GM23338 (cell line): ENCODE data around the gene GGCX. TPM values are rescaled to one million over a fixed set of nuclear protein-coding genes. Genes with fewer than 3 reads are reported as not detected.

Experiments used
- ATAC-seq: fragments of 200-7000 bp; cut with Tn5 transposase; 3 replicates; pipeline ENCODE4 v1.9.1; 2020
- DNase-seq: peaks from one replicate; pipeline ENCODE4 v3.0.0-alpha.2; 2015; ENCODE audit warnings: low spot score
- H2AFZ ChIP-seq: fragments of 200-600 bp; sonication (generic); 2 replicates; pipeline ENCODE4 v1.8.0; 2016; ENCODE audit warnings: antibody characterized with exemption, mild to moderate bottlenecking, moderate library complexity
- H3F3A ChIP-seq: fragments of 200-600 bp; sonication (generic); replicated peaks from 2 replicates; pipeline ENCODE4 v1.8.0; 2017; ENCODE audit warnings: antibody characterized with exemption, mixed run types, low read depth
- H3K27ac ChIP-seq: fragments of 200-600 bp; sonication (generic); 2 replicates; pipeline ENCODE4 v1.6.1; 2016; ENCODE audit warnings: low read depth
- H3K27me3 ChIP-seq: fragments of 200-600 bp; sonication (generic); 2 replicates; pipeline ENCODE4 v1.8.0; 2016; ENCODE audit warnings: mild to moderate bottlenecking, mixed run types, moderate library complexity; ENCODE audit not compliant: insufficient read depth
- H3K36me3 ChIP-seq: fragments of 200-600 bp; sonication (generic); 2 replicates; pipeline ENCODE4 v1.8.0; 2016; ENCODE audit warnings: mild to moderate bottlenecking; ENCODE audit not compliant: insufficient read depth
- H3K4me1 ChIP-seq: fragments of 200-600 bp; sonication (generic); 2 replicates; pipeline ENCODE4 v1.8.0; 2016; ENCODE audit warnings: mild to moderate bottlenecking, moderate library complexity; ENCODE audit not compliant: insufficient read depth
- H3K4me2 ChIP-seq: fragments of 200-600 bp; sonication (generic); 2 replicates; pipeline ENCODE4 v1.7.1; 2017; ENCODE audit warnings: mixed run types
- H3K4me3 ChIP-seq: fragments of 200-600 bp; sonication (generic); 2 replicates; pipeline ENCODE4 v1.6.1; 2016; ENCODE audit warnings: mixed run types
- H3K79me2 ChIP-seq: fragments of 200-600 bp; sonication (generic); replicated peaks from 2 replicates; pipeline ENCODE4 v1.8.0; 2017; ENCODE audit warnings: mild to moderate bottlenecking; ENCODE audit not compliant: insufficient read depth
- H3K9me2 ChIP-seq: fragments of 200-600 bp; sonication (generic); 2 replicates; pipeline ENCODE4 v1.8.0; 2017; ENCODE audit not compliant: insufficient read depth
- H4K20me1 ChIP-seq: fragments of 200-600 bp; sonication (generic); replicated peaks from 2 replicates; pipeline ENCODE4 v1.8.0; 2017; ENCODE audit warnings: mild to moderate bottlenecking; ENCODE audit not compliant: insufficient read depth
- H3K27ac Mint-ChIP-seq: 2 replicates; pipeline ENCODE4 v1.8.0; 2020; ENCODE audit warnings: inconsistent platforms, mild to moderate bottlenecking, moderate library complexity, mixed read lengths
- H3K27me3 Mint-ChIP-seq: 3 replicates; pipeline ENCODE4 v1.8.0; 2022; ENCODE audit warnings: low read depth, mild to moderate bottlenecking, moderate library complexity, mixed read lengths, inconsistent platforms; ENCODE audit not compliant: insufficient read depth, poor library complexity
- H3K36me3 Mint-ChIP-seq: 3 replicates; pipeline ENCODE4 v1.8.0; 2021; ENCODE audit warnings: low read depth, mild to moderate bottlenecking, inconsistent platforms, moderate library complexity, mixed read lengths
- H3K4me1 Mint-ChIP-seq: 3 replicates; pipeline ENCODE4 v1.8.0; 2020; ENCODE audit warnings: mild to moderate bottlenecking, inconsistent platforms, mixed read lengths
- H3K4me3 Mint-ChIP-seq: 3 replicates; pipeline ENCODE4 v1.8.0; 2021; ENCODE audit warnings: moderate library complexity, mild to moderate bottlenecking, inconsistent platforms, mixed read lengths
- H3K9me3 Mint-ChIP-seq: 3 replicates; pipeline ENCODE4 v1.8.0; 2020; ENCODE audit warnings: moderate library complexity, mild to moderate bottlenecking, inconsistent platforms, mixed read lengths
- CTCF ChIP-seq, 2 experiments: fragments of 200-600 bp in 1 of 2; sonication (generic) in 1 of 2; conservative IDR thresholded peaks; 2 replicates each; pipeline versions ENCODE4 v1.5.1 to v1.6.1; 2016 to 2017; ENCODE audit warnings: antibody characterized with exemption in 2 of 2, low read depth in 2 of 2, mild to moderate bottlenecking in 2 of 2, moderate library complexity in 1 of 2
- EZH2phosphoT487 ChIP-seq: fragments of 200-600 bp; sonication (generic); IDR thresholded peaks from one replicate; pipeline ENCODE4 v1.8.1; 2018; ENCODE audit warnings: antibody characterized with exemption; ENCODE audit not compliant: unreplicated experiment
- ZNF331 ChIP-seq: fragments of 250-450 bp; sonication (Bioruptor Pico); IDR thresholded peaks from 2 replicates; pipeline ENCODE4 v1.5.0; 2020; ENCODE audit warnings: low read depth, mild to moderate bottlenecking, moderate library complexity
- ZNF462 ChIP-seq: fragments of 250-450 bp; sonication (Bioruptor Pico); IDR thresholded peaks from 2 replicates; pipeline ENCODE4 v1.5.0; 2020; ENCODE audit warnings: mild to moderate bottlenecking, moderate library complexity
- polyA plus RNA-seq: library from polyadenylated mRNA; unstranded; fragments of >200 nt; fragmentation: Nextera tagmentation; extraction: Ambion mirVana; gene quantifications from 2 replicates; pipeline ENCODE4 v1.2.1, GENCODE V29; 2016
- total RNA-seq: library from RNA; depleted of rRNA; stranded (reverse); fragments of >200 nt; shearing (Covaris generic); gene quantifications from 2 replicates; pipeline ENCODE4 v1.2.3, GENCODE V29; 2014
- TF ChIP-seq, protein P1 (sequence below): IDR thresholded peaks from 2 replicates; pipeline ENCODE4 v1.6.1; 2016; ENCODE audit warnings: antibody characterized with exemption

GGCX gene
- total and polyA plus RNA-seq, 2 experiments from 2014 or later: 14.4 to 36.2 TPM

- TF ChIP-seq CTCF (conservative IDR thresholded peaks at IDR 0.05; ENCODE audit: low read depth in 2 of 2) (no peak), EZH2phosphoT487 (no peak), ZNF331 (CRISPR knock-in tag) (no peak), ZNF462 (CRISPR knock-in tag) (no peak)
- TF ChIP-seq, protein P1, sequence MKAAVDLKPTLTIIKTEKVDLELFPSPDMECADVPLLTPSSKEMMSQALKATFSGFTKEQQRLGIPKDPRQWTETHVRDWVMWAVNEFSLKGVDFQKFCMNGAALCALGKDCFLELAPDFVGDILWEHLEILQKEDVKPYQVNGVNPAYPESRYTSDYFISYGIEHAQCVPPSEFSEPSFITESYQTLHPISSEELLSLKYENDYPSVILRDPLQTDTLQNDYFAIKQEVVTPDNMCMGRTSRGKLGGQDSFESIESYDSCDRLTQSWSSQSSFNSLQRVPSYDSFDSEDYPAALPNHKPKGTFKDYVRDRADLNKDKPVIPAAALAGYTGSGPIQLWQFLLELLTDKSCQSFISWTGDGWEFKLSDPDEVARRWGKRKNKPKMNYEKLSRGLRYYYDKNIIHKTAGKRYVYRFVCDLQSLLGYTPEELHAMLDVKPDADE: no peak
Measured at GRCh38 chr2:85558160-85558559, 3.1 kb downstream of the GGCX start (continued).

DNA sequence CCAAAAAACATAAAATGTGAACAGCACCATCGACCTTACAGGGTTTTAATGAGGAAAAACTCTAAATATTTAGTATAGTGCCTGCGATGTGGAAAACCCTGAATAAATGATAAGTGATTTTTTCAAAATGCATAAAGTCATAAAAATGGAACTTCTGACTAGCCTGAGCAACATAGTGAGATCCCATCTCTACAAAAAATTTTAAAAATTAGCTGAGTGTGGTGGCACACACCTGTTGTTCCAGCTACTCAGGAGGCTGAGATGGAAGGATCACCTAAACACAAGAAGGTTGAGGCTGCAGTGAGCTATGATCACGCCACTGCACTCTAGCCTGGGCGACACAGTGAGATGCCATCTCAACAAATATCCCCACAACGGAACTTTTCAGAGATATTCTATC lies 4.2 kb downstream of the GGCX start:
- Histone ChIP-seq H3K4me2 (no peak overlapping the region), H3K4me3 (no peak overlapping the region), H3F3A (no peaks in the 10 kb centered on the region; the same call in 1 of the 2 replicates), H3K4me1 (peaks cover 8% of the 10 kb centered on the region; the same call in 1 of the 2 replicates), H3K9me2 (no peaks in the 10 kb centered on the region), H3K36me3 (peaks cover 19% of the 10 kb centered on the region), H4K20me1 (peaks cover 9% of the 10 kb centered on the region; the same call in 1 of the 2 replicates), H3K79me2 (peaks cover 31% of the 10 kb centered on the region), H3K27ac (no peak overlapping the region), H2AFZ (no peak overlapping the region), H3K27me3 (no peaks in the 10 kb centered on the region)
- H3K9me3 Mint-ChIP-seq: no peaks in the 10 kb centered on the region; the same call in 2 of the 3 replicates
- no peak overlapping the region for H3K27ac Mint-ChIP-seq
- DNase-seq (no peak), ATAC-seq (no peak)
- no peak overlapping the region for H3K4me3 Mint-ChIP-seq
- peaks cover 1% of the 10 kb centered on the region for H3K27me3 Mint-ChIP-seq
- peaks cover 7% of the 10 kb centered on the region; the same call in 2 of the 3 replicates for H3K4me1 Mint-ChIP-seq
- no peak for TF ChIP-seq ZNF462 (CRISPR knock-in tag)
- peaks cover 37% of the 10 kb centered on the region for H3K36me3 Mint-ChIP-seq
